SJCRH30 (cell line): ENCODE measurements around the gene SLC8A3. TPM values are rescaled to one million over a fixed set of nuclear protein-coding genes. Genes with fewer than 3 reads are reported as not detected.

Experiments
- DNase-seq, 2 experiments: peaks; one replicate each; pipeline ENCODE4 v3.0.0-alpha.2; 2015 to 2020
- H3K27ac ChIP-seq: fragments of 250-450 bp; sonication (Bioruptor Pico); 2 replicates; pipeline ENCODE4 v1.5.1; 2020; ENCODE audit warnings: mild to moderate bottlenecking, moderate library complexity
- H3K27me3 ChIP-seq: fragments of 250-450 bp; sonication (Bioruptor Pico); 2 replicates; pipeline ENCODE4 v1.5.1; 2020; ENCODE audit warnings: mild to moderate bottlenecking, moderate library complexity
- H3K36me3 ChIP-seq: fragments of 250-450 bp; sonication (Bioruptor Pico); 2 replicates; pipeline ENCODE4 v1.5.1; 2020; ENCODE audit warnings: mild to moderate bottlenecking, moderate library complexity
- H3K4me1 ChIP-seq: fragments of 250-450 bp; sonication (Bioruptor Pico); 2 replicates; pipeline ENCODE4 v1.5.1; 2020; ENCODE audit warnings: mild to moderate bottlenecking, moderate library complexity
- H3K4me3 ChIP-seq: fragments of 250-450 bp; sonication (Bioruptor Pico); 2 replicates; pipeline ENCODE4 v1.5.1; 2020; ENCODE audit warnings: mild to moderate bottlenecking, moderate library complexity
- H3K9me3 ChIP-seq: fragments of 250-450 bp; sonication (Bioruptor Pico); replicated peaks from 2 replicates; pipeline ENCODE4 v1.5.1; 2020; ENCODE audit warnings: mild to moderate bottlenecking, moderate library complexity
- total RNA-seq: library from RNA; depleted of rRNA; stranded (reverse); fragments of >200 nt; shearing (Covaris generic); gene quantifications from 2 replicates; pipeline ENCODE4 v1.2.3, GENCODE V29; 2014

SLC8A3 gene
- total RNA-seq, 1 experiment from 2014 or later: 17.2 TPM

GRCh38 chr14:70152081-70152480 lies 36.7 kb downstream of the SLC8A3 start:
- no peaks in the 10 kb centered on the region for H3K9me3 ChIP-seq
- H3K27me3 ChIP-seq: no peaks in the 10 kb centered on the region
- H3K4me1 ChIP-seq: no peaks in the 10 kb centered on the region
- H3K27ac ChIP-seq: no peak overlapping the region
- no peak for DNase-seq
- H3K36me3 ChIP-seq: no peaks in the 10 kb centered on the region
- no peak overlapping the region for H3K4me3 ChIP-seq

DNA sequence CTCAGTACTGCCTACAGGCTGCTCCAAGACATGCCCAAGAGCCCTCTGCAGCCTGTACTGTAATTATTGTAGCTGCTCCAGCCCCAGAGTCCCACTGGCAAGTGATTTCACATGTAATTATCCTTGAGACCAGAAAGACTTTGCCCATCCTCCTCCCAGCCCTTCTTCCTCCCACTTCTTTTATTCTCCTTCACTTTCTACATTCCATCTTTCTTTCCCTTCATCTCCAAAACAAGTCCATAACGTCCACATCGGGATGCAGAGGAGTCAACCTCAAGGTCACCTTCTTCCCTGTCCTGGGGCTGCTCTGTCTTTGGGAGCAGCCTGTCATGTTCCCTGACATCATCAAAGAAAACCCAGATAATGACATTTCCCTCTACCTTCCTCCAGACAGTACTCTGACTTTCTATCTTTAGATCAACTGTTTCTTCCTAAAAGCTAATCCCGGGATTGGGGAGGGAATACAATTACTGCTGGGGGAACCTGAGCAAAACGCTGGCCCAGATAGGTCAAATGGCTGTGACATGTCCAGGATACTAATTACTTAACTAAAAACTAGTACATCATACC lies 39.1 kb downstream of the SLC8A3 start:
- H3K27ac ChIP-seq: no peak overlapping the region
- H3K36me3 ChIP-seq: no peaks in the 10 kb centered on the region
- no peak for DNase-seq
- no peaks in the 10 kb centered on the region for H3K4me1 ChIP-seq
- H3K9me3 ChIP-seq: no peaks in the 10 kb centered on the region
- no peak overlapping the region for H3K4me3 ChIP-seq
- H3K27me3 ChIP-seq: no peaks in the 10 kb centered on the region

- H3K4me1 ChIP-seq: no peaks in the 10 kb centered on the region
- no peaks in the 10 kb centered on the region for H3K36me3 ChIP-seq
- H3K27me3 ChIP-seq: no peaks in the 10 kb centered on the region
- no peak overlapping the region for H3K4me3 ChIP-seq
- no peak overlapping the region for H3K27ac ChIP-seq
- no peaks in the 10 kb centered on the region for H3K9me3 ChIP-seq
- DNase-seq: peak in 1 of 2 experiments; percentile 2
Measured at GRCh38 chr14:70148911-70149595, 39.7 kb downstream of the SLC8A3 start.

DNA sequence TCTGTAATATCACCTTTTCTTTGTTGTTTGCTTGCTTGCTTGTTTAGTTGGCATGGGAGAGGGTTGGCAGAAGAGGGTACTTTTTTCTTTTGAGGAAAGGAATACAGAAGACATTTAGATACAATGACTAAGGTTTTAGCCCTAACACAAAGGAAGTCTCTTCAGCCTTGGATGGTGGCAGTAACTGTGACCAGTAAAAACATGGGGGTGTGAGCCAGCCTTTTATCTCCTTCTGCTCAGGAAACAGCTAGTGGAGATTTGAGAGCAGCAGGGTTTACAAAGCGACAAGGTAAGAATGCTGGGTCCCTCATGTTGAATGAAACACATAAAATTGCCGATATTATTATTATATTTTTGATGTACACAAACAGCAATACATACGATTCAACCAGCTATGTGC lies 40.4 kb downstream of the SLC8A3 start:
- Histone ChIP-seq H3K4me3 (no peak overlapping the region), H3K27ac (no peak overlapping the region), H3K36me3 (no peaks in the 10 kb centered on the region), H3K9me3 (no peaks in the 10 kb centered on the region), H3K4me1 (no peaks in the 10 kb centered on the region), H3K27me3 (no peaks in the 10 kb centered on the region)
- DNase-seq: no peak

DNA sequence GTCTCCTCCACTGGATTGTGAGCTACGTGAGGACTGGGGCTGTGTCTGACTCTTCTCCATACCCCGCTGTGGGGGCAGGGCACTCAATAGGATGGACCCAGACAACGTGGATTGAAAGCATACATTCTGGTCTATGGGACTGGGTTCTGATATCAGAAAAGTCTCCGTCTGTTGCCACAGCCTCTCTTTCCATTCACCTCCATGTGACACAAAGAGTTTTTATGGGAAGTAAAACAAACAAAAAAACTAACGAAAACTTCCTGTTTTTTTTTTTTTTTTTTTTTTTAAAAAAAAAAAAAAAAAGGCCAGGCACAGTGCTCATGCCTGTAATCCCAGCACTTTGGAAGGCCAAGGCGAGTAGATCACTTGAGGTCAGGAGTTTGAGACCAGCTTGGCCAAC lies 44.7 kb downstream of the SLC8A3 start:
- no peak for DNase-seq
- H3K36me3 ChIP-seq: no peaks in the 10 kb centered on the region
- no peaks in the 10 kb centered on the region for H3K27me3 ChIP-seq
- H3K4me3 ChIP-seq: no peak overlapping the region
- no peaks in the 10 kb centered on the region for H3K9me3 ChIP-seq
- H3K4me1 ChIP-seq: no peaks in the 10 kb centered on the region
- H3K27ac ChIP-seq: no peak overlapping the region

- no peaks in the 10 kb centered on the region for H3K9me3 ChIP-seq
- H3K4me1 ChIP-seq: no peaks in the 10 kb centered on the region
- no peak overlapping the region for H3K27ac ChIP-seq
- no peak for DNase-seq
- no peak overlapping the region for H3K4me3 ChIP-seq
- no peaks in the 10 kb centered on the region for H3K36me3 ChIP-seq
- no peaks in the 10 kb centered on the region for H3K27me3 ChIP-seq
Measured at GRCh38 chr14:70143306-70143705, 45.4 kb downstream of the SLC8A3 start.

DNA sequence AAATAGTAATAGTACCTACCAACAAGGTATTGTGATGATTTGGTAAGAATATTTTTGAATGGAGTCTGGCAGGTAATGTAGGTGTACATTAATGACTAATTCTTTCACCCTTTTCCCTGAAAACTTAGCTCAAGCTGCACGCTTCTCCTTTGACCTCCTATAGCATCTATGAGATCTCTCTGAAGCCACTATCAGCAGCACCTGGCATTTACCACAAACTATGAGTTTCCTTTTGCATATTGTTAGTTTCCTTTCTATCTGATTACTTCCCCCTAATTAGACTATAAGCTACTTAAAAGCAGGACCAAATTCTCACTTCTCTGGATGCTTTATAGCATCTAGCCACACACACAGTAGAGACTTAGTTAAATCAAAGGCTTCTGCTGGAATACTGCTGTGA lies 48.1 kb downstream of the SLC8A3 start:
- Histone ChIP-seq H3K36me3 (no peaks in the 10 kb centered on the region), H3K4me3 (no peak overlapping the region), H3K4me1 (no peaks in the 10 kb centered on the region), H3K27me3 (no peaks in the 10 kb centered on the region), H3K9me3 (no peaks in the 10 kb centered on the region), H3K27ac (no peak overlapping the region)
- DNase-seq: no peak

DNA sequence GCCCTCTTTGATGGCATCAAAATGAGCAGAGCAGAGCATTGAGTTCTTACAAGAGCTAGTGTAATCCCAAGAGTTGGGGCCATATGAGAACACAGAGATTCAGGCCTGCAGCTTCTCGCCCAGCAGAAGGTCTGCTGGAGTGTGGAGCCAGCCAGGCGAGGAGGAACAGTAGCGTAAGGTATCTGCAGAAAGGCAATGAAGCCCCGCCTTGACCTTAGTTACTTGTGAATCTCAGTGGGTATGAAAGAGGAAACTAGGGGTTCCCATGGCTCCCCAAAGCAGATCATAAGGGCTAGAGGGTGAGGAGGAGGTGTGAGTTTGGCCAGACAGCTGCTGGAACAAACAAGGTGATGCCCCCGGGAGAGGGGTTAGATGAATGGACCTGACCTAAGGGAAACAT lies 49.4 kb downstream of the SLC8A3 start:
- Histone ChIP-seq H3K36me3 (no peaks in the 10 kb centered on the region), H3K27ac (no peak overlapping the region), H3K9me3 (no peaks in the 10 kb centered on the region), H3K27me3 (no peaks in the 10 kb centered on the region), H3K4me3 (no peak overlapping the region), H3K4me1 (no peaks in the 10 kb centered on the region)
- no peak for DNase-seq

GRCh38 chr14:70137788-70138187 lies 51.0 kb downstream of the SLC8A3 start:
- Histone ChIP-seq H3K36me3 (no peaks in the 10 kb centered on the region), H3K27ac (no peak overlapping the region), H3K9me3 (no peaks in the 10 kb centered on the region), H3K27me3 (no peaks in the 10 kb centered on the region), H3K4me1 (no peaks in the 10 kb centered on the region), H3K4me3 (no peak overlapping the region)
- no peak for DNase-seq

DNA sequence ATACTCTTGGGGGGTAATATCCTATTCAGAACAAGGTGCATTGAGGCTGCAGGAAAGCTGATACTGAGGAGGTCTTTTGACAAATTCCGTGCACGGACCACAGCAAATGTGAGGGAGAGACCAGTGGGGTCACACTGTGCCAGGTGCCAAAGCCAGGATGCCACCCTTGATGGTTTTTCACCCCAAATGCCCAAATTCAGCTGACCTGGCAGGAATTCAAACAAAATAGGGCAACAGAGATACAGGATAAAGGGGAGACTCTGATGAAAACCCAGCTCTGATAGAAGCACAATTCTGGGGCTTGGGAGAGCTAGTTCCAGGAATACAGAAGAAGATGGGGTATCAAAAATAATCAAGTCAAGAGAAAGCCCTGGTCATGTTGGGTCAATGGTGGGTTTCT lies 55.3 kb downstream of the SLC8A3 start:
- Histone ChIP-seq H3K36me3 (no peaks in the 10 kb centered on the region), H3K4me3 (no peak overlapping the region), H3K27me3 (no peaks in the 10 kb centered on the region), H3K27ac (no peak overlapping the region), H3K9me3 (no peaks in the 10 kb centered on the region), H3K4me1 (no peaks in the 10 kb centered on the region)
- no peak for DNase-seq

GRCh38 chr14:70130482-70130881 lies 58.3 kb downstream of the SLC8A3 start:
- Histone ChIP-seq H3K4me3 (no peak overlapping the region), H3K27ac (no peak overlapping the region)
- no peak for DNase-seq

GRCh38 chr14:70127186-70127585 lies 61.6 kb downstream of the SLC8A3 start:
- Histone ChIP-seq H3K27me3 (no peaks in the 10 kb centered on the region), H3K4me1 (no peaks in the 10 kb centered on the region), H3K4me3 (no peak overlapping the region), H3K9me3 (no peaks in the 10 kb centered on the region), H3K27ac (no peak overlapping the region), H3K36me3 (no peaks in the 10 kb centered on the region)
- no peak for DNase-seq

More at GRCh38 chr14:70130482-70130881, 58.3 kb downstream of the SLC8A3 start:
- H3K9me3 ChIP-seq: no peaks in the 10 kb centered on the region
- no peaks in the 10 kb centered on the region for H3K36me3 ChIP-seq
- no peaks in the 10 kb centered on the region for H3K27me3 ChIP-seq
- no peaks in the 10 kb centered on the region for H3K4me1 ChIP-seq

DNA sequence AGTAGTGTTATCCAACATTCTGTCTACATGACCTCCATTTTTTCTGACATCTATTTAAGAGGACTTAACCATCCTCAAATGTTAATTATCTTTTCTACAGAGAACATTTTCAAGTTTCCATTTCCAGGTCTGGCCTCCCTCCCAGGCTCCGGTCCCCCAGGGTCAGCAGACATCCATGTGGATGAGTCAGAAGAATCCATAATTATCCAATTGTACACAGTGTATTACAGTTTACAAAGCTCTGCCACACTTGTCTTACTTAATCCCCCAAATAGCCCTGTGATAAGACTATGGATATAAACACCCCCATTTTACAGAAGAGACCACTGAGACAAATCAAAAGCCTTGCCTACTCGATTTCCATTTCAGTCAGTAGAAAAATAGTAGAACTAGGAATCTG lies 65.0 kb downstream of the SLC8A3 start:
- H3K27me3 ChIP-seq: no peaks in the 10 kb centered on the region
- DNase-seq: no peak
- no peak overlapping the region for H3K27ac ChIP-seq
- H3K4me3 ChIP-seq: no peak overlapping the region
- no peaks in the 10 kb centered on the region for H3K9me3 ChIP-seq
- no peaks in the 10 kb centered on the region for H3K36me3 ChIP-seq
- H3K4me1 ChIP-seq: no peaks in the 10 kb centered on the region

DNA sequence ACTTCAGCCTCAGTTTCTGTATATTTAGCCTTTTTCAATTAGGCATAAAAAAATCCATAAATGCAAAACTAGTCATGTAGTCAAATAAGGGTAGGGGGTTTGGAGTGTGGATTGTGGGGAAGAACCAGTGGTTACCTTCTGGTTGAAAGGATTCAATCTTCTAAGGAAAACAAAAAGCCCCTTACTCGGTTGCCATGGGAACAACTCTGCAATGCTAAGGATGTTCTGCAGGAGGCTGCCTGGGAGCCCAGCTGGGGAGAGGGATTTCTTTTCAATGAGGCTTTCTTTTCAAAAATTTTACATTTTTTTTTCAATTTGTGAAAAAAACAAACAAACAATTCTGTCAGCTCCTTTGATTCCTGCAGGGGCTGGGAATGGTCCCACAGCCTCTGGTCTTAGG lies 67.2 kb downstream of the SLC8A3 start:
- H3K4me1 ChIP-seq: no peaks in the 10 kb centered on the region
- no peaks in the 10 kb centered on the region for H3K9me3 ChIP-seq
- H3K4me3 ChIP-seq: no peak overlapping the region
- no peaks in the 10 kb centered on the region for H3K27me3 ChIP-seq
- no peak overlapping the region for H3K27ac ChIP-seq
- no peak for DNase-seq
- H3K36me3 ChIP-seq: no peaks in the 10 kb centered on the region

GRCh38 chr14:70118064-70118463 lies 70.7 kb downstream of the SLC8A3 start:
- Histone ChIP-seq H3K4me3 (no peak overlapping the region), H3K9me3 (no peaks in the 10 kb centered on the region), H3K36me3 (no peaks in the 10 kb centered on the region), H3K27me3 (no peaks in the 10 kb centered on the region), H3K4me1 (no peaks in the 10 kb centered on the region), H3K27ac (no peak overlapping the region)
- DNase-seq: no peak

DNA sequence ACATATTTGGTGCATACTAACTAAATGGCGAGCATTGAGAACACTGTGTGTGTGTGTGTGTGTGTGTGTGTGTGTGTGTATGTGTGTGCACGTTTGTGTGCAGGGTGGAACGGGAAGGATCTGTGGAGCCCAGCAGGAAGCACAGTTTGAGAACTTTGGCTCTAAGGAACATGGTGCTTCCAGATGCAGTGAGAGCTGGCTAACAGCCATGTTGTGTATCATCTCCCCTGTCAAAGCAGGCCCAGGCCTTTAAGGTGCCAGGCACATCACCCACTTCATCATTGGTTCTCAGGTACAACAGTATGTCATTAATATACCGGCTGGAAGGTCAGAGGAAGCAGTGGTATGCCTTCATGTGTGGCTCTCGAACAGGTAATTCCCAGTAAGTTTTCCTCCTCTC lies 72.5 kb downstream of the SLC8A3 start:
- Histone ChIP-seq H3K9me3 (no peaks in the 10 kb centered on the region), H3K27me3 (no peaks in the 10 kb centered on the region), H3K4me3 (no peak overlapping the region), H3K27ac (no peak overlapping the region), H3K36me3 (no peaks in the 10 kb centered on the region), H3K4me1 (no peaks in the 10 kb centered on the region)
- DNase-seq: no peak
